ENCODE data around the gene TRHDE.

DNA sequence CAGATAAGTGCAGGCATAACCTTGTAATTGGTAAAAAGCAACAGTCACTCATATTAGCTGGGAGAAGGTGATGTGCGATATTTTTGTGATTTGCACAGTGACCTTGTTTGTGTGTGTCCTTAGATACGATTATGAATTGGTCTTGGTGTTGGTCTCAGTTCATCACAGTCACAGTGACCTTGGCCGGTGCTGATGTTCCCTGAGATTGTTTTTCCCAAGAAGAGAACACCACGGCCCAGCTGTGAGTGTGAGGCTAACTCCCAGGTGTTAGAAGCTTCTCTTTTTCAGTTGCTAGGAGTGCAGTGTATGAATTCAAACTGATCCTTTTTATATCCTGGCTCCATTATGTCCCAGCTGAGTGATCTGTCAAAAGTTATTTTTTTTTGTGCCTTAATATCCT, 46.2 kb downstream of the TRHDE start:
- TF ChIP-seq GABPA (IDR thresholded peaks at IDR 0.05; ENCODE audit: low read depth, low read length) (no peak), GABPA (CRISPR knock-in tag; IDR thresholded peaks at IDR 0.05; ENCODE audit: low read depth) (no peak), ZNF234 (CRISPR knock-in tag; conservative IDR thresholded peaks at IDR 0.05) (no peak), HNRNPLL (IDR thresholded peaks at IDR 0.05; ENCODE audit: low read depth, low read length, poor library complexity, severe bottlenecking) (no peak), BRCA1 (CRISPR knock-in tag; IDR thresholded peaks at IDR 0.05) (no peak), TBL1XR1 (IDR thresholded peaks at IDR 0.05; ENCODE audit: borderline replicate concordance, low read length, partially characterized antibody) (no peak), ZNF121 (CRISPR knock-in tag; IDR thresholded peaks at IDR 0.05) (no peak)
